GM19468 (cell line): Measurements from ENCODE around the gene AHNAK.
"Not testable (repeated sequence)": the region's sequence is repeated elsewhere in the genome, so short reads cannot be mapped to it uniquely, and the experiment has no call there.

ENCODE experiments used
- ATAC-seq: cut with Tn5 transposase; IDR thresholded peaks from one replicate; pipeline ENCODE4 v1.9.1; 2021; ENCODE audit warnings: mild to moderate bottlenecking, moderate library complexity, moderate number of reproducible peaks; ENCODE audit not compliant: unreplicated experiment; ENCODE audit errors: extremely low read depth

Gene AHNAK

GRCh38 chr11:62499944-62500649 lies 46.5 kb downstream of the AHNAK start:
- ATAC-seq = no peak

GRCh38 chr11:62499311-62499943 lies 47.2 kb downstream of the AHNAK start:
- ATAC-seq = not testable (repeated sequence)

- ATAC-seq = no peak
Measured at GRCh38 chr11:62498492-62499286, 47.9 kb downstream of the AHNAK start.

- ATAC-seq = no peak
Measured at GRCh38 chr11:62498031-62498430, 48.6 kb downstream of the AHNAK start.

GRCh38 chr11:62497132-62497801 lies 49.3 kb downstream of the AHNAK start:
- no peak for ATAC-seq

- ATAC-seq = no peak
Measured at GRCh38 chr11:62496676-62497075, 49.9 kb downstream of the AHNAK start.

- no peak for ATAC-seq
Measured at GRCh38 chr11:62494246-62494645, 52.4 kb downstream of the AHNAK start.

GRCh38 chr11:62493801-62494200 lies 52.8 kb downstream of the AHNAK start:
- no peak for ATAC-seq

GRCh38 chr11:62492586-62492985 lies 54.0 kb downstream of the AHNAK start:
- ATAC-seq = no peak

- no peak for ATAC-seq
Measured at GRCh38 chr11:62491571-62492329, 54.9 kb downstream of the AHNAK start.

- no peak for ATAC-seq
Measured at GRCh38 chr11:62489204-62489603, 57.4 kb downstream of the AHNAK start.

- no peak for ATAC-seq
Measured at GRCh38 chr11:62487738-62488551, 58.7 kb downstream of the AHNAK start.

- no peak for ATAC-seq
Measured at GRCh38 chr11:62487136-62487535, 59.5 kb downstream of the AHNAK start.

- ATAC-seq = no peak
Measured at GRCh38 chr11:62484352-62484751, 62.3 kb downstream of the AHNAK start.

GRCh38 chr11:62482753-62483152 lies 63.9 kb downstream of the AHNAK start:
- ATAC-seq = no peak

- no peak for ATAC-seq
Measured at GRCh38 chr11:62479631-62480201, 66.9 kb downstream of the AHNAK start.

- ATAC-seq = no peak
Measured at GRCh38 chr11:62477927-62478326, 68.7 kb downstream of the AHNAK start.

- no peak for ATAC-seq
Measured at GRCh38 chr11:62472063-62472884, 74.3 kb downstream of the AHNAK start.
